Erythroblast (primary cell): Measurements from ENCODE around the gene GMDS.

Experiments used
- GATA1 ChIP-seq: IDR thresholded peaks from 2 replicates; pipeline ENCODE4 v1.6.1; 2011; ENCODE audit warnings: low read depth, mild to moderate bottlenecking, control low read depth, low read length, moderate library complexity
- POLR2A ChIP-seq: IDR thresholded peaks from 2 replicates; pipeline ENCODE4 v1.6.1; 2011; ENCODE audit warnings: mild to moderate bottlenecking, low read length

DNA sequence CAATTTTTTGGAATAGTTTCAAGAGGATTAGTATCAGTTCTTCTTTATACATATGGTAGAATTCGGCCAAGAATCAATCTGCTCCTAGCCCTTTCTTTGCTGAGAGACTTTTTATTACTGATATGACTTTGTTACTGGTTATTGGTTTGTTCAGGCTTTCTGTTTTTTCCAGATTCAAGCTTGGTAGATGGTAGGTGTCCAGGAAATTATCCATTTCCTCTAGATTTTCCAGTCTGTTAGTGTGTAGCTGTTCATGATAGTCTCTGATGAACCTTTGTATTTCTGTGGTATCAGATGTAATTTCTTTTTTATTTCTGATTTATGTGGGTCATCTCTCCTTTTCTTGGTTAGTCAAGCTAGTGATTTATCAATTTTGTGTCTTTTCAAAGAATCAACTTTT, 167.6 kb downstream of the GMDS start:
- TF ChIP-seq POLR2A (no peak), GATA1 (no peak)
